ENCODE measurements around the gene LSAMP. TPM values are rescaled to one million over a fixed set of nuclear protein-coding genes. Genes with fewer than 3 reads are reported as not detected.

LSAMP gene
- total and polyA plus RNA-seq, 2 experiments from 2014 or later: 2.0 to 2.9 TPM

DNA sequence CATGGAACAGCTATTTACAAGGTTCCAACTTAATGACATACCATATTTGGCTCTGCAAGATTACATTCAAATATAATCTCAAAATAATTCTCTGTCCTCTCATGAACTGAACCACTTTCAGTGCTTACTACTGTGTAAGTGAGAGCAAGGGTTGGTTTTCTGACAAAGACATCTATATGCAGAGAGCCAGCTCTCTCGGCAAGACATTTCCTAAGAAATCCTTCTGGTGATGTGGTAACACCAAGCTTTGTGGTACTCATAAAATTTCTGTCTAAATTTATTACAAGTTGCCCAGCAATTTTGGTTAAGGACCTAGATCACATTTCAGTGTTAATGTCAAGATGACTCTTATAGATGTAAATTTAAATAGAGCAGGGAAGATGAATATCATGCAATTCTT lies 637.0 kb downstream of the LSAMP start:
- Histone ChIP-seq H3K27ac (ENCODE audit: low read depth) (no peak overlapping the region), H3K36me3 (ENCODE audit: insufficient read depth) (no peaks in the 10 kb centered on the region), H2AFZ (no peak overlapping the region), H3K4me2 (no peak overlapping the region), H3F3A (replicated peaks; ENCODE audit: low read depth) (no peaks in the 10 kb centered on the region), H3K27me3 (ENCODE audit: insufficient read depth) (no peaks in the 10 kb centered on the region), H3K4me3 (no peak overlapping the region), H3K9me2 (ENCODE audit: insufficient read depth) (no peaks in the 10 kb centered on the region), H3K4me1 (ENCODE audit: insufficient read depth) (peaks cover 39% of the 10 kb centered on the region), H3K79me2 (replicated peaks; ENCODE audit: insufficient read depth) (no peaks in the 10 kb centered on the region), H4K20me1 (replicated peaks; ENCODE audit: insufficient read depth) (no peaks in the 10 kb centered on the region)
- no peaks in the 10 kb centered on the region for H3K9me3 Mint-ChIP-seq
- H3K36me3 Mint-ChIP-seq (ENCODE audit: low read depth): no peaks in the 10 kb centered on the region
- DNase-seq (ENCODE audit: low spot score) (no peak), ATAC-seq (no peak)
- no peak overlapping the region for H3K4me3 Mint-ChIP-seq
- TF ChIP-seq ZNF114 (CRISPR knock-in tag; IDR thresholded peaks at IDR 0.05) (no peak), STAT1 (IDR thresholded peaks at IDR 0.05; ENCODE audit: unreplicated experiment) (no peak), EZH2 (IDR thresholded peaks at IDR 0.05; ENCODE audit: low read depth, unreplicated experiment) (no peak), JUNB (IDR thresholded peaks at IDR 0.05; ENCODE audit: unreplicated experiment) (no peak), ZNF462 (CRISPR knock-in tag; IDR thresholded peaks at IDR 0.05) (no peak), NANOG (IDR thresholded peaks at IDR 0.05; ENCODE audit: borderline replicate concordance) (no peak), POLR2AphosphoS5 (IDR thresholded peaks at IDR 0.05; ENCODE audit: low read depth) (no peak), EZH2phosphoT487 (IDR thresholded peaks at IDR 0.05; ENCODE audit: unreplicated experiment) (no peak), ZNF331 (CRISPR knock-in tag; IDR thresholded peaks at IDR 0.05; ENCODE audit: low read depth) (no peak), CREB1 (CRISPR knock-in tag; IDR thresholded peaks at IDR 0.05; ENCODE audit: low read depth) (no peak), REST (IDR thresholded peaks at IDR 0.05; ENCODE audit: unreplicated experiment) (no peak)
- TF ChIP-seq, protein P1, sequence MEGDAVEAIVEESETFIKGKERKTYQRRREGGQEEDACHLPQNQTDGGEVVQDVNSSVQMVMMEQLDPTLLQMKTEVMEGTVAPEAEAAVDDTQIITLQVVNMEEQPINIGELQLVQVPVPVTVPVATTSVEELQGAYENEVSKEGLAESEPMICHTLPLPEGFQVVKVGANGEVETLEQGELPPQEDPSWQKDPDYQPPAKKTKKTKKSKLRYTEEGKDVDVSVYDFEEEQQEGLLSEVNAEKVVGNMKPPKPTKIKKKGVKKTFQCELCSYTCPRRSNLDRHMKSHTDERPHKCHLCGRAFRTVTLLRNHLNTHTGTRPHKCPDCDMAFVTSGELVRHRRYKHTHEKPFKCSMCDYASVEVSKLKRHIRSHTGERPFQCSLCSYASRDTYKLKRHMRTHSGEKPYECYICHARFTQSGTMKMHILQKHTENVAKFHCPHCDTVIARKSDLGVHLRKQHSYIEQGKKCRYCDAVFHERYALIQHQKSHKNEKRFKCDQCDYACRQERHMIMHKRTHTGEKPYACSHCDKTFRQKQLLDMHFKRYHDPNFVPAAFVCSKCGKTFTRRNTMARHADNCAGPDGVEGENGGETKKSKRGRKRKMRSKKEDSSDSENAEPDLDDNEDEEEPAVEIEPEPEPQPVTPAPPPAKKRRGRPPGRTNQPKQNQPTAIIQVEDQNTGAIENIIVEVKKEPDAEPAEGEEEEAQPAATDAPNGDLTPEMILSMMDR (conservative IDR thresholded peaks at IDR 0.05; ENCODE audit: low read depth in 2 of 2): no peak
- TF ChIP-seq, protein P2, sequence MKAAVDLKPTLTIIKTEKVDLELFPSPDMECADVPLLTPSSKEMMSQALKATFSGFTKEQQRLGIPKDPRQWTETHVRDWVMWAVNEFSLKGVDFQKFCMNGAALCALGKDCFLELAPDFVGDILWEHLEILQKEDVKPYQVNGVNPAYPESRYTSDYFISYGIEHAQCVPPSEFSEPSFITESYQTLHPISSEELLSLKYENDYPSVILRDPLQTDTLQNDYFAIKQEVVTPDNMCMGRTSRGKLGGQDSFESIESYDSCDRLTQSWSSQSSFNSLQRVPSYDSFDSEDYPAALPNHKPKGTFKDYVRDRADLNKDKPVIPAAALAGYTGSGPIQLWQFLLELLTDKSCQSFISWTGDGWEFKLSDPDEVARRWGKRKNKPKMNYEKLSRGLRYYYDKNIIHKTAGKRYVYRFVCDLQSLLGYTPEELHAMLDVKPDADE (IDR thresholded peaks at IDR 0.05): no peak
- no peak overlapping the region for H3K27ac Mint-ChIP-seq
- peaks cover 40% of the 10 kb centered on the region for H3K4me1 Mint-ChIP-seq
- H3K27me3 Mint-ChIP-seq (ENCODE audit: insufficient read depth, low read depth, poor library complexity): no peaks in the 10 kb centered on the region
